HepG2 (cell line): ENCODE results near the gene DRC3. TPM values are rescaled to one million over a fixed set of nuclear protein-coding genes. Genes with fewer than 3 reads are reported as not detected.
A peak's percentile ranks its signal among the peaks of the same experiment; 100 is the strongest.

Experiments
- ATF3 ChIP-seq: sonication (generic); formaldehyde crosslinking; IDR thresholded peaks from 2 replicates; pipeline ENCODE4 v1.4.0; 2020; ENCODE audit warnings: missing genetic modification reagents
- DRAP1 ChIP-seq: IDR thresholded peaks from 2 replicates; pipeline ENCODE4 v1.6.1; 2016; ENCODE audit warnings: missing genetic modification reagents, missing compliant biosample characterization
- ERF ChIP-seq: IDR thresholded peaks from 2 replicates; pipeline ENCODE4 v1.6.1; 2018; ENCODE audit warnings: missing biosample characterization, missing genetic modification reagents
- ETS1 ChIP-seq: sonication (generic); formaldehyde crosslinking; IDR thresholded peaks from 2 replicates; pipeline ENCODE4 v1.4.0; 2020; ENCODE audit warnings: missing genetic modification reagents
- KDM3A ChIP-seq: IDR thresholded peaks from 2 replicates; pipeline ENCODE4 v1.6.1; 2018; ENCODE audit warnings: low read depth, missing compliant biosample characterization
- KLF9 ChIP-seq: IDR thresholded peaks from 2 replicates; pipeline ENCODE4 v1.6.1; 2016; ENCODE audit warnings: low read depth
- PREB ChIP-seq: sonication (generic); formaldehyde crosslinking; IDR thresholded peaks from 2 replicates; pipeline ENCODE4 v1.4.0; 2020; ENCODE audit warnings: missing genetic modification reagents
- SP4 ChIP-seq: sonication (generic); formaldehyde crosslinking; IDR thresholded peaks from 2 replicates; pipeline ENCODE4 v1.8.1; 2023; ENCODE audit warnings: mild to moderate bottlenecking, missing genetic modification reagents
- SPEN ChIP-seq: sonication (generic); formaldehyde crosslinking; IDR thresholded peaks from 2 replicates; pipeline ENCODE4 v1.5.1; 2020; ENCODE audit warnings: low read depth, mild to moderate bottlenecking, missing genetic modification reagents
- ZHX2 ChIP-seq, 2 experiments: sonication (generic) in 1 of 2; formaldehyde crosslinking in 1 of 2; IDR thresholded peaks; 2 replicates each; pipeline versions ENCODE4 v1.6.1 to v1.9.0; 2014 to 2022; ENCODE audit warnings: antibody characterized with exemption in 1 of 2, borderline replicate concordance in 1 of 2, inconsistent platforms in 1 of 2, low read depth in 1 of 2, missing genetic modification reagents in 1 of 2
- ZNF335 ChIP-seq: sonication (generic); formaldehyde crosslinking; IDR thresholded peaks from 2 replicates; pipeline ENCODE4 v1.4.0; 2020; ENCODE audit warnings: missing genetic modification reagents
- ZNF572 ChIP-seq: sonication (generic); formaldehyde crosslinking; IDR thresholded peaks from 2 replicates; pipeline ENCODE4 v1.5.1; 2020; ENCODE audit warnings: mild to moderate bottlenecking, missing genetic modification reagents
- ZSCAN20 ChIP-seq: sonication (generic); formaldehyde crosslinking; IDR thresholded peaks from 2 replicates; pipeline ENCODE4 v1.4.0; 2020; ENCODE audit warnings: missing genetic modification reagents, mild to moderate bottlenecking, borderline replicate concordance
- polyA plus RNA-seq, 8 experiments: library from polyadenylated mRNA; depleted of rRNA in 3 of 8; stranded (reverse) in 7 of 8; unstranded in 1 of 8; fragments of >200 nt; fragmentation: Illumina TruSeq in 4 of 8; extraction: Trizol in 4 of 8; gene quantifications; 2 replicates each; pipeline versions ENCODE4 v1.2.1 to v1.2.3, GENCODE V29; 2011 to 2016; ENCODE audit warnings: low read depth in 4 of 8, missing spikeins in 1 of 8, mixed read lengths in 1 of 8; ENCODE audit not compliant: insufficient read depth in 1 of 8
- total RNA-seq, 5 experiments: library from RNA; depleted of rRNA; stranded (reverse); fragments of >200 nt; fragmentation: Illumina TruSeq; extraction: Trizol; gene quantifications; 2 replicates each; pipeline ENCODE4 v1.2.3, GENCODE V29; 2016; ENCODE audit warnings: low read depth in 1 of 5

The DRC3 gene
- total and polyA plus RNA-seq, 2 of the 13 experiments (the other 11 are each of a cell fraction or from before 2014, with no cell fraction given) = 0.53 to 0.87 TPM

- TF ChIP-seq ZSCAN20 (CRISPR knock-in tag) = no peak
- no peak for TF ChIP-seq ETS1 (CRISPR knock-in tag)
- no peak for TF ChIP-seq SPEN (CRISPR knock-in tag)
- no peak for TF ChIP-seq ERF
- 0 out of 2 replicates have a peak, but pooled peaks have one; percentile 20 for TF ChIP-seq SP4 (CRISPR knock-in tag)
- TF ChIP-seq ZNF335 (CRISPR knock-in tag) = no peak
- no peak for TF ChIP-seq KDM3A (CRISPR knock-in tag)
- no peak for TF ChIP-seq ZHX2 (IDR thresholded peaks at IDR 0.05; ENCODE audit: low read depth)
- TF ChIP-seq ZHX2 (CRISPR knock-in tag; IDR thresholded peaks at IDR 0.05; ENCODE audit: borderline replicate concordance) = no peak
- no peak for TF ChIP-seq ATF3 (CRISPR knock-in tag)
- TF ChIP-seq ZNF572 (CRISPR knock-in tag) = 0 out of 2 replicates have a peak, but pooled peaks have one; percentile 31
- no peak for TF ChIP-seq KLF9
- no peak for TF ChIP-seq PREB (CRISPR knock-in tag)
- TF ChIP-seq DRAP1 (CRISPR knock-in tag) = no peak
These were observed 67.7 kb downstream of the DRC3 start (continued) for GRCh38 chr17:18040261-18040858.
